EL (cell line): ENCODE results near the gene WDR20.

ENCODE experiments used
- DNase-seq: peaks from one replicate; pipeline ENCODE4 v3.0.0-alpha.2; 2016

WDR20 gene

DNA sequence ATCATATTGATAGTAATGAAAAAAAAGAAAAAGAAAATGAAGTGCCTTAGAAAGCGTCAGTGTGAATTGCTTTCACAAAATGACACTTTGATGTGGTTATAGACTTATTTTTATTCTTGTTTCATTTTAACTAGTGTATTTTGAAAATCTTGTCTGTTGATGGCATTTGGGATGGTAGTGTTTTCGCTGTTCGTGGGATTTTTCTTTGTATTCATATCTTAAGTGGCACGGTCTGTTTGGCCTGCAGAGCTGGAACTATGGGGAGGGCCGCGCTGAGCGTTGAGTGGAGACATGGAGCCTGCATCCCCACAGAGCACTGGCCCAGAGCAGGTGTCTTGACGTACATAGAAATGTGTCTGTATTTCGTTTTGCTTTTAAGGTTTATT lies 61.6 kb downstream of the WDR20 start:
- DNase-seq, result no peak

DNA sequence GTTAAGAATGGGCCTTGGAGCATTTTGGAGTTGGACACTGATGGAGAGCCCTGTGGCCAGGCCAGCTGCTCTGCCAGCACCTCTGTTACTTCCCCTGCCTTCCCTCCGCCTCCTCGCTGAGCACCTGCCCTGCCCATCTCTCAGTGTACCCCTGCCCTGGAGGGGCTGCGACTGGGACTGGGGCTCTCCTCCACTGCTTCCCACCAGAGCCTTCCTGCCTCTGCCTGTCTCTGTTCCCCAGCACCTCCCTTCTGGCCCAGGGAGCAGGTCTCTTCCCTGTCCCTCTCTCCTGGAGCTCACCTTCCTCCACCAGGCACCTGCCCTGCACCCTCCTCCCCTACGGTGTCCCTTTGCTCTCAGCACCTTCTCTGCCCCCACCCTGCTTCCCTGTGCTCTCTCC lies 62.1 kb downstream of the WDR20 start:
- DNase-seq, result no peak

DNA sequence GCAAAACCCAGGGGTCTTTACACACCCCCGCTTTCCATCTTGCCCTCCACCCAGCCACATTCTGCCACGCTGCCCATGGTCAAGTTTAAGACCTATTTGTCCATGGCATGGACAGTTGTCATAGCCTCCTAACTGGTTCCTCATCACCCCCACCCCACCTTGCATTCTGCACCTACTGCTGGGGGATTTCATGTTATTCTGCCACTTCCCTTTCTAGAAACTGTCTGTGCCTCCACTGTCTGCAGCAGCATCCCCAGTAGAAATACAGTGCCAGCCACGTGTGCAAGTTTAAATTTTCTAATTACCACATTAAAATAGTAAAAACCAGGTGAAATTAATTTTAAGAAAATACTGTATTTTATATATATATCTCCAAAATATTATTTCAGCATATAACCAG lies 63.2 kb downstream of the WDR20 start:
- no peak for DNase-seq

DNA sequence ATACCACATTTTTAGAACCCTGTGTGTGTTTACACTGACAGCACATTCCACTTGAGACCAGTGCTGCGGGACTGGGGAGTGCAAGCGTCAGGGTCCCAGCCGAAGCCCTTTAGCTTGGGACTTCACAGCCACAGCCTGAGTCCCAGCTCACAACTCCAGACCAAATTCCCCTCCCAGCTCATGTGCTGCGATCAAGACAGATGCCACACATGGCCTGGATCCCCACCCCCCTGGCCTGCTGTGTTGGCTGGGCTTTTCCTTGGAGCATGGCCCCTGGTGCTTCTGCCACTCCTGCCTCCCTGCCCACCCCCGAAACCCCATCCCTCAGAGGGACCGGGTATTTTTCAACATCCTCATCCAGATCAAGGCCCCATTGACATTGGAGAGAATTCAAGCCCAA lies 63.7 kb downstream of the WDR20 start:
- DNase-seq, result no peak

DNA sequence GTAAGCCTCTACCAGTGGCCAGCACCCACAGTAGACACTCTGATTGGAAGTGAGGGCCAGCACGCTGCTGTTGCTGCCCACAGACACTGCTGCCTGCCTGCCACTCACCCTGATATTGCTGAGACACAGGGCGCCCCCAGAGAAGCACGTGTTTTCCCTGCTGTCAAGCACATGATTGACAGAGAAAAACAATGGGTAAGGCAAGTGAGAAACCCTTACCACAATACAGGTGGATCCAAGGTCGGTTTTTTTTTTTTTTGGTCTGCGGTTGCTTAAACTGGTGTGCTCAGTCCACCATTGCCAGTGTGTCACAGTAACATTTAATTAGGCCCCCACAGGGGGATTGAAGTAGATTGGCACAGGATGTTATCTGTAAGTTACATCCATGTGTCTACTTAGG lies 65.9 kb downstream of the WDR20 start:
- DNase-seq, result no peak

DNA sequence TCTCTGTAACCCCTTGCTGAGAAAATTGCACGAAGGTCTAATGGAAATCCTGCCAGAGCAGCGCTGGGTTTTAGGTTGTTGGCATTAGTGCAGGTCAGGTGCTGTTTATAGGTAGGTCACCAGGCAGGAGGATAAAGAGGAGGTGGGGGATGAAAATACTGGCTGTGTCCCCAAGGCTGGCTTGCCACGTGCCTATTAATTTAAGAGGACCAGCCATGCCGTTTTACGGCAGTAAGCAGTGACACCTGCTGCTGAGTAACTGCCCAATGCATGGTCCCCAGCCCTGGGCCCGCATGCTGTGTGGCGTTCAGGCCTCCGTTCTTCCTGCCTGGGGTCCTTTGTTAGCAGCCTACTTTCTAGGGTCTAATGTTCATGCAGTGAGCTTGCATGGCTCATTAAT lies 67.2 kb downstream of the WDR20 start:
- DNase-seq, result no peak

DNA sequence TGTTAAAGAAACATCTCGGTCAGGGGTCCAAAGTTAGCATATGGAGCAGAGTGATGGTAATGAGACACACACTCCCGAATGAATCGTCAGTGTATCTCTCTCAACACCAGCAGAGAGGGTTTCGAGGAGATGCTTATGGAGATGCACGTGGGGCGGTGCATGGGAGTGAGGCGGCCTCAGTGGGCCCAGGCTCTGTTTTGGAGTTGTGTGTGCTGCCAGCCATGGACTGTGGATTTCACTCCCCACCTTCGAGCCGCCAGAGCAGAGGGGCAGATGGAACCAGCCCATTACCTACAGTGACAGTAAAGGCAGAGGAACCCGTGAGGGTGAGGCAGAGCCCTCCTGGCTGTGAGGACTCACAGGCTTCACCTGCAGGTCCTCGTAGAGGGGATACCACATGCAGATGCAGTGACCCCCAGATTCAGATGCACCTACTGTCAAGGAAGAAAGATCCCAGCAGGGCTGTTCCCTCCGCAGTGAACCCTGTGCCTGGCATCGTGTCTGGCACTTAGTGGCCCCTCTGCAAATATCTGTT lies 68.2 kb downstream of the WDR20 start:
- no peak for DNase-seq

DNA sequence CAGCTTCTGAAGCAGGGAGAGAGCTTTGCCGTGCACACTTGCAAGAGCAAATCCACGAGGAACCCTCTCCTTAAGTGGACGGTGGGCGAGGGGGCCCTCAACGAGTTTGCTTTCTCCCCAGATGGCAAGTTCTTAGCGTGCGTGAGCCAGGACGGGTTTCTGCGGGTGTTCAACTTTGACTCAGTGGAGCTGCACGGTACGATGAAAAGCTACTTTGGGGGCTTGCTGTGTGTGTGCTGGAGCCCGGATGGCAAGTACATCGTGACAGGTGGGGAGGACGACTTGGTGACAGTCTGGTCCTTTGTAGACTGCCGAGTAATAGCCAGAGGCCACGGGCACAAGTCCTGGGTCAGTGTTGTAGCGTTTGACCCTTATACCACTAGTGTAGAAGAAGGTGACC lies 69.0 kb downstream of the WDR20 start:
- DNase-seq, result no peak

DNA sequence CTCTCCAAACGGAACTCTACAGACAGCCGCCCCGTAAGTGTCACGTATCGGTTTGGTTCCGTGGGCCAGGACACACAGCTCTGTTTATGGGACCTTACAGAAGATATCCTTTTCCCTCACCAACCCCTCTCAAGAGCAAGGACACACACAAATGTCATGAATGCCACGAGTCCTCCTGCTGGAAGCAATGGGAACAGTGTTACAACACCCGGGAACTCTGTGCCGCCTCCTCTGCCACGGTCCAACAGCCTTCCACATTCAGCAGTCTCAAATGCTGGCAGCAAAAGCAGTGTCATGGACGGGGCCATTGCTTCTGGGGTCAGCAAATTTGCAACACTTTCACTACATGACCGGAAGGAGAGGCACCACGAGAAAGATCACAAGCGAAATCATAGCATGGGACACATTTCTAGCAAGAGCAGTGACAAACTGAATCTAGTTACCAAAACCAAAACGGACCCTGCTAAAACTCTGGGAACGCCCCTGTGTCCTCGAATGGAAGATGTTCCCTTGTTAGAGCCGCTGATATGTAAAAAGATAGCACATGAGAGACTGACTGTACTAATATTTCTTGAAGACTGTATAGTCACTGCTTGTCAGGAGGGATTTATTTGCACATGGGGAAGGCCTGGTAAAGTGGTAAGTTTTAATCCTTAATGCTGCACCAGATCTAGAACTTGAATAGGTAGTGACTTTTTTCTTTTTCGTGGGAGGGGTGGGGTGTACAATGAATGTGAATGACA lies 69.7 kb downstream of the WDR20 start:
- DNase-seq, result peak; percentile 20

DNA sequence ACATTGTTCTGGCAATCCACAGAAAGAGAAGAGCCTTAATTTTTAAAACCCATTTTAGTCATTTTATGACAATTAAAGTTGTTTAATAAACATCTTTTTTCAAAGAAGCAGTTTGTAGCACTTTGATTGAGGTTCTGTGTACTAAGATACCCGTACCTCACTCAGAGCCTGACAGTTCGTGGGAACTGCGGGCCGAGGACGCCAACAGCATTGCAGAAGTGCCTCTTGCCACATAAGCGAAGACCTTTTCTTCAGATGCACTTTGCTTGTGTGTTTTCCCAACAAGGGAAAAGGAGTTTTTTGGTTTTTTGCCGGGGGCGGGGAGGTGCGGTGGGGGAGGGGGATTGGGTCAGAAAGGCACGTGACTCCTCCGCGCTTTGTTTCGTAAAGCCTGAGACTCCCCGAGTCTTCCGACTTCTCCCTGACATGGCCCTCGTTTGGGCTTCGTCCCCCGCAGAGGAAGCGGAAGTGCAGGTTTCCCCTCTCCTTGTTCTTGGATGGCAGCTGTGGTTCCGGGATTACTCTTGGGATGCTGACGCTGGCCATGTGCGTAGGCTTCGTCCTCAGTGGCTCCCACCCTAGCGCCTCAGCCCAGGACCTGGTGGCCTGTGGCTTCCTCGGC lies 70.8 kb downstream of the WDR20 start:
- no peak for DNase-seq

DNA sequence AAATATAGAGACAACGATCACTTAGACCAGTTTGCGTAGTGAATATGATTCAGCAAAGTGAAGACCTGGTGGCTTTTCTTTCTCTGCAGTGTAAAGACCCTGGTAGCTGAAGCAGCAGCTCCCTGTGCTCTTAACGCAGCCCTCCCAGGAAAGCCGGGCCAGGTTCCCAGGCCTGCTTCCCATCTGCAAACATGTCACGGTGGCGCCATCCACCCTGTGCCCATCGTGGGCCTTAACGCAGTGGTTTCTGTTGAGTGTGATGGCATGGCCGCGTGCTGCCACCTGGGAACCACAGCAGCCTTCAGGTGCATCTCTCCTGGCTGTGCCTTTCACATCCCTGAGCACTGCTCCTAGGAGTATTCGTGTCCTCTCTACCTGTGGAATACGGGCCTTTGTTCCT lies 71.5 kb downstream of the WDR20 start:
- no peak for DNase-seq

DNA sequence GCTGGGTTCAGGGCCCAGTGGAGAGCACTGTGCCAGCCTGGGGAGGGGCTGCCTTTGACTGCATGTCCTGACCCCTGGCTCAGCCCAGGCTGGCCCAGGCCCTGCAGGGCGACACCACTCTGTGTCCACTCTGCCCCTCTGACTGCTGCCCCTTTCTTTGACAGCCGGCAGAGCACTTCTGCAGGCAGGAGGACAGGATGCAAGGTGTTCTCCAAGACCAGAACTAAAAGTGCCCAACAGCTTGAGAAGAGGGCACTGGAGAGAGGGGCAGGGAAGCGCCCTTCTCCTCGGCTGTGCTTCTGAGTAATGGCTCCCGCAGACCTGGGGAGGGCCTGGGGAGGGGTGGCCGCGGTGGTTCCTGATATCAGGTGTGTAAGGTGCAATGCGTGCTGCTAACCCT lies 72.7 kb downstream of the WDR20 start:
- no peak for DNase-seq

DNA sequence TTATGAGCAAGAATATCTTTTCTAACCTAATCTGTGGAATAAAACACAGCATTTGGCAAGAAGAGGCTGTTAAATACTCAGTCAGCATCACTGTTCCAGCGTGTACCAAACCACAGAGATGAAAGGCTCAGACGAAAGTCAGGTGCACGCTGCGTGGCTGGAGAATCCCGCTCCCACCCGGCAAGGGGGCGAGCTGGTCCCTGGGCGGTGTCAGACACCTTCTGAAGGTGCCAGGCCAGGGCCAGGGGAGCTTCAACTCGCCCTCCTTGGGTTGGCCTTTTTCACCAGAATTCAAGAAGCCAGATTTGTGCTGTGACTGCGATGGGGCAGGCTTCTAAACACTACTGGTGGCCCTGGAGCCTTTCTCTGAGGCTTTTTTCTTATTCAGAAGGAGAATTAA lies 73.1 kb downstream of the WDR20 start:
- DNase-seq, result no peak

DNA sequence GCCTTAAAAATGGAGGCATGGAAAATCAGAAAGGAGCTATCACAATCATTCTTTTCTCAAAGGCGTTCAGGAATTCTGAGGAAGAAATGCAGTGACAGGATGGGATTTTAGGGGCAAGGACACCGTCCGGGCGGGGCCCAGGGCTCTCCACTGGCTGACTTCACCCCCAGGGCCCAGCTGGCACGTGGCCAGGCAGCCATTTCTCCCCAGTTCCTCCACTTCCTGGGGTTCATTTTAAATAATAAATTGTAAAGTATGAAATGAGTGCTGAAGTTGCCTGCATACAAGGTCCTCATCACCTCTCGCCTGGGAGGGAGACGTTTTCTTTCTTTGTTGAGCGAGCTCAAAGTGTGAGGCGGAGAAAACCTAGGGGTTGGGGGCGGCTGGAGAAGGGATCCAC lies 73.8 kb downstream of the WDR20 start:
- DNase-seq, result no peak

DNA sequence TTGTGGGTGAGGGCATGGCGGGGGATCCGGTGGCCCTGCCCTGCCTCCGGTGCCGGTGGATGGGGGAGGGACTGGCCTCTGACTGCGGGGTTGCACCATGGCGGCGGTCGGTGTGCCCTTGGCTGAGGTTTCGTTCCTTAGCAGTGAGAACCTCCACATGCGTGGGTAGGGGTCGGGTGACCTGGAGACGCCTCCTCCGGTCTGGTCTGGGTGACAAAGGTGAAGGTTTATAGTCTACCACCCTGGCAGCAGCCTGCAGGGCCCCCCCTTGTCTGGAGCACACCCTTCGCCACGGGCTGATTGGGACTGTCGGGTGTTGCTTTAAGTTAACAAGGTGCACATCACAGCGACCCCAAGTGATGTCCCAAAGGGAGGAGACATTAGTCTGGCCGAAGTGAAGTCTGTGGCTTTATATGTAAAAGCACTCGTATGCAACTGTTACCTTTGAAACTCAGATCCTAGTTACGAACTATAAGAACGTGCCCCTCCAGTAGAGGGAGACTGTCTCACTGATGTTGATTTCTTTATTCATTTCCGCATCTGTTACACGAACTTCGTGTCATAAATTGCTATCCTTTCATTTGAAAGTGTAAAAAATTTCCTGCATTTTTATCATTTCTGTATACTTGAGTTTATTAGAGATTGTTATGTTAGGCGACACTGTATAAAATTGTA lies 74.4 kb downstream of the WDR20 start:
- no peak for DNase-seq

DNA sequence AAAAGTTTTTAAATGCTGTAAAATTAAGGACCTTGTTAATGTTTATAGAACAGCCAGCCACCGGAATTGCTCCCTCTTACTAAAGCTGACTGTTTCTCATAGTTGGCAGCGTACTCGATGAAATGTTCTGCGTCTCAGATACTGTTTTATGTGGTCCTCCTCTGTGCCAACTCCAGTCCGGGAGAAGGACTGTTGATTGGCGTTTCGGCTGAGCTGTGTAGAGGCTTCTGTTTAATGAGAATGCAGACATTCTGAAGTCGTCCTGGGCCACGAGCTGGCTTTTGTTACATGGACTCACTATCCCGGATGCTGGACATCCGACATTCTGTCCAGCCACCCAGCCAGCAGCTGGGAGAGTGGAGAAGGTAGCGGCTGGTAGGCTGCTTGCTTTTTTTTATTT lies 75.4 kb downstream of the WDR20 start:
- DNase-seq, result no peak

DNA sequence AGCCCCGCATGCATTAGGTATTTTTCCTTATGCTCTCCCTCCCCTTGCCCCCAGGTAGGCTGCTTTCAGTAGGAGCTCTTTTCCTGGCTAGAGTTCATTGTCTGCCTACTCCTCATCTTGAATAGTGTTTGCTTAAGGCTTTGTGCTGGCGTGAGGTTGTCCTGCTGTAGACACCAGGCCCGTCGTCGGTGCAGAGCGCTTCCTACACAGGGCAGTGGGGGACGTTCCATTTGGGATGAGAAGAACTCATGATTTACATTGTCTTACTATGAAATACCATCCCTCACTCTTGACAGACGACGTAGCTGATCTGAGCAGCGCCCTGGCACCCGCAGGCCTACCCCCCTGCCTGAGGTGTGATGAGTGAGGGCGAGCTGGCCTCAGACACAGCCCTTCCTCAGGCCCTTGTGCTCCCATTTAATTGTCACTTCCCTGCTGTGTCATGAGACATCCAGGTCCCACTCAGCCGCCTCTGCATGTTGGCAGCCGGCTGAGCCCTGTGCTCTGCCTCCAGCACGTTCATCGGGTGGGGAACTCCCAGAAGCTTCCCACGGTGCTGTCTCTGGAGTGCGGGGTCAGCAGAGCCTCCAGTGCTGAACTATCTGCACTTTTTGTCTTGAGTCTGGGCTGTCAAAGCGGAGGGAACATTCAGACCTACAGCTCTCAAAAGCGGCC lies 76.0 kb downstream of the WDR20 start:
- DNase-seq, result no peak

DNA sequence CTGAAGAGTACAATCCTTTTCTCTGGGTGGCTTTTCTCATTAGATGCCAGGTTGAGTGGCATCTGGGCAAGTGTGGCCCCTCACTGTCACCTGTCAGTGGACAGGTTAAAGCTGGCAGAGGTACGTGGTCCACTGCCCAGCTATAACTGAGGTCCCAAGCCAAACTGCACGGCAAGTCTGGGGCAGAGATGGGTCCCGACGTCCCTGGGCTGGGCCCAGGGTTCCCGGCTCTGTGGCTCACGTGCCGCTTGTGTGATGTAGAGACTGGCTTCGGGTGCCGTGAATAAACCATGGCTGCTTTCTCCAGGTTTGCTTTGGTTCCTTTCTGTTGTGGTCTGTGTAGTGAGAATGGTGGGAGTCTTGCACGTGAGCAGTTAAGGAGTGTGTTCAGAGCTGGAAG lies 77.7 kb downstream of the WDR20 start:
- DNase-seq, result no peak

DNA sequence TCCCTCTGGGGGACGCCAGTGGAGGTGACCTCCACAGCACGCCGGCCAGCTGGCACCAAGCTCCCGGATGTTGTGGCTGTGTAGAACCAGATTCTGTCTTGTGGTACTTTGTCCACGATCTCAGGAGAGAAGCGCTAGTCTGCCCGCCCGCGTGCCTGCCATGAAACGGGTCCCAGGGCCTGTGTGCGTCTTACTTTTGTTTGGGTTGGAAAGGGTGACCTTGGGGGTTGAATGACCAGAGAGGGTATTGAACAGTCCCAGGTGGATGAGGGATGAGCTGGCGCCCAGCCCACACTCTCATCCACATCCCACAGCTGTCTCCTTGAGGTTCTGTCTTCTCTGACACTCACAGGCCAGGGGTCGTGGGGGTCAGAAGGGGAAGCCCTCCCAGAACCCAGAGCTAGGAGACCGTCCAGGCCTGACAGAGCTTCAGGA lies 78.3 kb downstream of the WDR20 start:
- no peak for DNase-seq

DNA sequence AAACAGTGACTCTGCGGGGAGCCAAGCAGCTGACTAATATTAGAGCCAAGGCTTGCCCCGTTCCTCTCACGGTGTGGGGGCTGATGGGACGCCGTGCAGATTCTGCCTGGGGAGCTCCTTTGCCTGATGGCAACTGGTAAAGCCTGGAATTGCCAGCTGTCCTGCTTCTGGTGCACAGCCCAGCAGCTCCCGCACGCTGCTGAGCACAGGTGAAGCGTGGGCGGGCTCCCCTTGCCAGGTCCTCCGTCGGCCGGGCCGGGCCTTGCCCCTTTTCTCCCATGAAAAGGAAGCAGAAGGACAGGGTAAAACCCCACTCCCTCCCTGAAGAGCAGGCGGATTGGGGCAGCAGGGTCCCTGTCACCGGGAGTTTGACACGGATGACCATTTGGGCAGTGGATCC lies 79.0 kb downstream of the WDR20 start:
- no peak for DNase-seq

DNA sequence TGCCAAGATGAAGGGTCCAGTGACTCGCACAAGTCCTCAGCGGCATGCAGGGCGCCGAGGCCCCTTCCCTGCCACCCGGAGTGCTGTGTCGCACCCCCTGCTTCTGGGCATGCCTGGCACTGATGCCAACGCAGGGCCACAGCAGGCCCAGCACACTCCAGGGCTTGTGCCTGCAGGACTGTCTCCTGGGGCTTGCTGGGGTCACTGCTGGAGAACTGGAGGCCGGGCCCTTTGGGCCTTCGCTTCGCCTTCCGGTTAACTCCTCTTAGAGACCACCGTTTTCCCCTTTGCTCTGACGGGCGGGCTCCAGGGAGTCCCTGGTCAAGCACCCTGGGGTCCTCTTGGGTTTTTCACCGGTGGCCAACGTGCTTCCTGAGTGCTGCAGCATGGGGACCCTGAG lies 79.6 kb downstream of the WDR20 start:
- no peak for DNase-seq

DNA sequence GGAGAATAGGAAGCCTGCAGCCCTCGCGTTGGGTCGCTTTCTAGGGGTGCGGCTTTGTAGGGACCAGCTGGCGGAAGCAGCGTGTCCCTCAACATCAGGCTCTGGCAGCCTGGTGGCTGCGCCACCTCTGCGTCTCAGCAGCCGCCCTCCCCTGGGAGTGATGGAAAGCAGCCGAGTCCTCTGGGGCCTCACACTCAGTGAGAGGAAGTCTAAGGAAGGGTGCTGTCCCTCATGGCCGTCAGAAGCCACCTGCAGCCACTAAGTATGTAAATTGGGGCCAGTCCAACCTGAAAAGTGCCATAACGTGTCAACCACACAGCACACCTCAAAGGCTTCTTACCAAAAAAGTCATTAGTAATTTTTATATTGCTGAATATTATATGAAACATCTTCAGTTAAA lies 80.3 kb downstream of the WDR20 start:
- no peak for DNase-seq

DNA sequence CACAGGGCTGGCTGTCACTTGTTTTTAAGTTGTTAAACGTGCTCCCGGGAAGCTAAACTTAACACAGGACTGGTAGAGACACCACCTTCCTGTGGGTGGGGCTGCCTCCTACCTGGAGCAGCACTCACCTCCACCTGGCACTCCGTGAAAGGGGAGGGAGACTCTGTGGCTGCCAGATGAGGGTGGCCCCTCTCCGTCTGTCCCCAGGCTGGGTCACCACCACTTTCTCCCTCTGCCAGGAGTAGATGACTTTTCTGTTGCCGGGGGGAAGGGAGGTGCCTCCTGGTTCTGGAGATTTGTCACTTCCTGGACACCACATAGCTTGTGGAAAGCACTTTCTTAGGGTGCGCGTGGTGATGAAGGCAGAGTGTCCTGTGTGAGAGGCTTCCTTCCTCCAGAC lies 81.3 kb downstream of the WDR20 start:
- DNase-seq, result peak; percentile 77
